ENCODE measurements around the gene BBS10. TPM values are rescaled to one million over a fixed set of nuclear protein-coding genes. Genes with fewer than 3 reads are reported as not detected.
"Not testable (repeated sequence)": the region's sequence is repeated elsewhere in the genome, so short reads cannot be mapped to it uniquely, and the experiment has no call there.

The BBS10 gene
- total and polyA plus RNA-seq, 5 donors: 7.2 to 11.5 (median 9.8) TPM

- intact Hi-C loops (cut with DNase I): no loop called here
- Histone ChIP-seq H3K27me3 (ENCODE audit: control insufficient read depth, insufficient read depth) (no peaks in the 10 kb centered on the region), H3K4me1 (ENCODE audit: control insufficient read depth, insufficient read depth, low read length) (no peaks in the 10 kb centered on the region), H3K4me3 (ENCODE audit: low read length) (no peak overlapping the region), H3K27ac (ENCODE audit: low read length) (no peak overlapping the region), H3K9me3 (ENCODE audit: control insufficient read depth, low read length) (peaks cover 3% of the 10 kb centered on the region)
- DNase-seq: no peak
- ATAC-seq: no peak
- 37% methylated on average over 1 of the region's 1 CpG for WGBS
Measured at GRCh38 chr12:76332606-76333005, 15.6 kb downstream of the BBS10 start.

GRCh38 chr12:76329606-76330005 lies 18.6 kb downstream of the BBS10 start:
- Histone ChIP-seq H3K27ac (ENCODE audit: low read length) (no peak overlapping the region), H3K9me3 (ENCODE audit: control insufficient read depth, low read length) (peaks cover 3% of the 10 kb centered on the region), H3K27me3 (ENCODE audit: control insufficient read depth, insufficient read depth) (no peaks in the 10 kb centered on the region), H3K4me1 (ENCODE audit: control insufficient read depth, insufficient read depth, low read length) (no peaks in the 10 kb centered on the region), H3K4me3 (ENCODE audit: low read length) (no peak overlapping the region)
- intact Hi-C loops (cut with DNase I): no loop called here
- no peak for ATAC-seq
- DNase-seq: no peak
- WGBS: 94% methylated on average over 5 of the region's 5 CpGs

GRCh38 chr12:76329159-76329558 lies 19.1 kb downstream of the BBS10 start:
- WGBS: 57% methylated on average over 2 of the region's 2 CpGs
- no peak overlapping the region for H3K4me3 ChIP-seq (ENCODE audit: low read length)
- no peak overlapping the region for H3K27ac ChIP-seq (ENCODE audit: low read length)
- H3K27me3 ChIP-seq (ENCODE audit: control insufficient read depth, insufficient read depth): no peaks in the 10 kb centered on the region
- DNase-seq: no peak
- peaks cover 3% of the 10 kb centered on the region for H3K9me3 ChIP-seq (ENCODE audit: control insufficient read depth, low read length)
- ATAC-seq: no peak
- intact Hi-C loops (cut with DNase I): no loop called here
- no peaks in the 10 kb centered on the region for H3K4me1 ChIP-seq (ENCODE audit: control insufficient read depth, insufficient read depth, low read length)

- H3K4me3 ChIP-seq (ENCODE audit: low read length): not testable (repeated sequence)
Measured at GRCh38 chr12:76319595-76320319, 28.5 kb downstream of the BBS10 start.

GRCh38 chr12:76318773-76319594 lies 29.2 kb downstream of the BBS10 start:
- intact Hi-C loops (cut with DNase I): no loop called here
- WGBS: 85% methylated on average over 1 of the region's 1 CpG

More at GRCh38 chr12:76319595-76320319, 28.5 kb downstream of the BBS10 start:
- WGBS: 67% methylated on average over 30 of the region's 32 CpGs
- H3K27ac ChIP-seq (ENCODE audit: low read length); H3K9me3 ChIP-seq (ENCODE audit: control insufficient read depth, low read length); H3K4me1 ChIP-seq (ENCODE audit: control insufficient read depth, insufficient read depth, low read length); DNase-seq; intact Hi-C loops (cut with DNase I); ATAC-seq; H3K27me3 ChIP-seq (ENCODE audit: control insufficient read depth, insufficient read depth): not testable (repeated sequence)

GRCh38 chr12:76317976-76318375 lies 30.2 kb downstream of the BBS10 start:
- ATAC-seq (no peak), DNase-seq (no peak)
- 94% methylated on average over 1 of the region's 1 CpG for WGBS
- H3K27ac ChIP-seq (ENCODE audit: low read length): no peak overlapping the region
- no peak overlapping the region for H3K4me3 ChIP-seq (ENCODE audit: low read length)
- intact Hi-C loops (cut with DNase I): no loop called here
- no peaks in the 10 kb centered on the region for H3K27me3 ChIP-seq (ENCODE audit: control insufficient read depth, insufficient read depth)
- H3K4me1 ChIP-seq (ENCODE audit: control insufficient read depth, insufficient read depth, low read length): no peaks in the 10 kb centered on the region
- no peaks in the 10 kb centered on the region for H3K9me3 ChIP-seq (ENCODE audit: control insufficient read depth, low read length)

More at GRCh38 chr12:76318773-76319594, 29.2 kb downstream of the BBS10 start:
- Histone ChIP-seq H3K4me3 (ENCODE audit: low read length) (no peak overlapping the region), H3K9me3 (ENCODE audit: control insufficient read depth, low read length) (no peaks in the 10 kb centered on the region), H3K27me3 (ENCODE audit: control insufficient read depth, insufficient read depth) (no peaks in the 10 kb centered on the region), H3K27ac (ENCODE audit: low read length) (no peak overlapping the region), H3K4me1 (ENCODE audit: control insufficient read depth, insufficient read depth, low read length) (no peaks in the 10 kb centered on the region)
- no peak for ATAC-seq
- no peak for DNase-seq

- Histone ChIP-seq H3K9me3 (ENCODE audit: control insufficient read depth, low read length) (no peaks in the 10 kb centered on the region), H3K4me1 (ENCODE audit: control insufficient read depth, insufficient read depth, low read length) (no peaks in the 10 kb centered on the region), H3K27me3 (ENCODE audit: control insufficient read depth, insufficient read depth) (no peaks in the 10 kb centered on the region), H3K27ac (ENCODE audit: low read length) (no peak overlapping the region), H3K4me3 (ENCODE audit: low read length) (no peak overlapping the region)
- intact Hi-C loops (cut with DNase I): no loop called here
- DNase-seq (no peak), ATAC-seq (no peak)
- WGBS: 89% methylated on average over 7 of the region's 7 CpGs
Measured at GRCh38 chr12:76316468-76316867, 31.7 kb downstream of the BBS10 start.

- DNase-seq (no peak), ATAC-seq (no peak)
- no peaks in the 10 kb centered on the region for H3K9me3 ChIP-seq (ENCODE audit: control insufficient read depth, low read length)
- no peak overlapping the region for H3K4me3 ChIP-seq (ENCODE audit: low read length)
- no peaks in the 10 kb centered on the region for H3K4me1 ChIP-seq (ENCODE audit: control insufficient read depth, insufficient read depth, low read length)
- no peaks in the 10 kb centered on the region for H3K27me3 ChIP-seq (ENCODE audit: control insufficient read depth, insufficient read depth)
- no peak overlapping the region for H3K27ac ChIP-seq (ENCODE audit: low read length)
- 72% methylated on average over 9 of the region's 9 CpGs for WGBS
- intact Hi-C loops (cut with DNase I): no loop called here
Measured at GRCh38 chr12:76313299-76313698, 34.9 kb downstream of the BBS10 start.

GRCh38 chr12:76312315-76312714 lies 35.9 kb downstream of the BBS10 start:
- no peak for ATAC-seq
- Histone ChIP-seq H3K4me1 (ENCODE audit: control insufficient read depth, insufficient read depth, low read length) (no peaks in the 10 kb centered on the region), H3K27ac (ENCODE audit: low read length) (no peak overlapping the region), H3K4me3 (ENCODE audit: low read length) (no peak overlapping the region), H3K9me3 (ENCODE audit: control insufficient read depth, low read length) (no peaks in the 10 kb centered on the region), H3K27me3 (ENCODE audit: control insufficient read depth, insufficient read depth) (no peaks in the 10 kb centered on the region)
- WGBS: 86% methylated on average over 7 of the region's 7 CpGs
- DNase-seq: no peak
- intact Hi-C loops (cut with DNase I): no loop called here

GRCh38 chr12:76311796-76312195 lies 36.4 kb downstream of the BBS10 start:
- DNase-seq (no peak), ATAC-seq (no peak)
- no peaks in the 10 kb centered on the region for H3K4me1 ChIP-seq (ENCODE audit: control insufficient read depth, insufficient read depth, low read length)
- no peak overlapping the region for H3K27ac ChIP-seq (ENCODE audit: low read length)
- 84% methylated on average over 3 of the region's 3 CpGs for WGBS
- no peak overlapping the region for H3K4me3 ChIP-seq (ENCODE audit: low read length)
- intact Hi-C loops (cut with DNase I): no loop called here
- H3K9me3 ChIP-seq (ENCODE audit: control insufficient read depth, low read length): no peaks in the 10 kb centered on the region
- H3K27me3 ChIP-seq (ENCODE audit: control insufficient read depth, insufficient read depth): no peaks in the 10 kb centered on the region

- H3K9me3 ChIP-seq (ENCODE audit: control insufficient read depth, low read length): no peaks in the 10 kb centered on the region
- H3K4me1 ChIP-seq (ENCODE audit: control insufficient read depth, insufficient read depth, low read length): no peaks in the 10 kb centered on the region
- DNase-seq: no peak
- H3K27me3 ChIP-seq (ENCODE audit: control insufficient read depth, insufficient read depth): no peaks in the 10 kb centered on the region
- ATAC-seq: no peak
- no peak overlapping the region for H3K4me3 ChIP-seq (ENCODE audit: low read length)
- no peak overlapping the region for H3K27ac ChIP-seq (ENCODE audit: low read length)
- intact Hi-C loops (cut with DNase I): no loop called here
Measured at GRCh38 chr12:76310110-76310509, 38.1 kb downstream of the BBS10 start.

All from right cardiac atrium (tissue), 5 donors.